ENCODE results near the gene FKBP11.
"Not testable (repeated sequence)": the region's sequence is repeated elsewhere in the genome, so short reads cannot be mapped to it uniquely, and the experiment has no call there.

FKBP11 gene

GRCh38 chr12:48882315-48882687 lies 43.0 kb downstream of the FKBP11 start:
- no peak overlapping the region for H3K27ac ChIP-seq (ENCODE audit: low read length)
- H3K4me3 ChIP-seq (ENCODE audit: low read length in 2 of 2), result peak overlapping the region in 1 of 2 donors; percentile 44
- peak overlapping the region in 1 of 2 donors; percentile 36 for H3K9ac ChIP-seq (ENCODE audit: low read length in 2 of 2)

GRCh38 chr12:48881686-48882314 lies 43.5 kb downstream of the FKBP11 start:
- Histone ChIP-seq H3K4me3 (ENCODE audit: low read length in 2 of 2) (peak overlapping the region in 1 of 2 donors; percentile 44), H3K27me3 (ENCODE audit: control insufficient read depth in 1 of 2, insufficient read depth in 2 of 2, low read length in 2 of 2) (peaks cover 19 to 23% of the 10 kb centered on the region in 2 donors), H3K9me3 (ENCODE audit: control insufficient read depth in 2 of 2, low read length in 2 of 2) (no peaks in the 10 kb centered on the region), H3K27ac (ENCODE audit: low read length) (no peak overlapping the region), H3K36me3 (ENCODE audit: control insufficient read depth in 2 of 2, insufficient read depth in 2 of 2, low read length in 2 of 2) (no peaks in the 10 kb centered on the region), H3K9ac (ENCODE audit: low read length in 2 of 2) (no peak overlapping the region), H3K4me1 (ENCODE audit: control insufficient read depth, insufficient read depth, low read length) (peaks cover 5% of the 10 kb centered on the region)

More at GRCh38 chr12:48882315-48882687, 43.0 kb downstream of the FKBP11 start:
- Histone ChIP-seq H3K4me1 (ENCODE audit: control insufficient read depth, insufficient read depth, low read length) (peaks cover 5% of the 10 kb centered on the region), H3K36me3 (ENCODE audit: control insufficient read depth in 2 of 2, insufficient read depth in 2 of 2, low read length in 2 of 2) (no peaks in the 10 kb centered on the region), H3K9me3 (ENCODE audit: control insufficient read depth in 2 of 2, low read length in 2 of 2) (no peaks in the 10 kb centered on the region), H3K27me3 (ENCODE audit: control insufficient read depth in 1 of 2, insufficient read depth in 2 of 2, low read length in 2 of 2) (peaks cover 19 to 23% of the 10 kb centered on the region in 2 donors)

- Histone ChIP-seq H3K9ac (ENCODE audit: low read length in 2 of 2) (no peak overlapping the region), H3K27ac (ENCODE audit: low read length) (no peak overlapping the region), H3K36me3 (ENCODE audit: control insufficient read depth in 2 of 2, insufficient read depth in 2 of 2, low read length in 2 of 2) (no peaks in the 10 kb centered on the region), H3K9me3 (ENCODE audit: control insufficient read depth in 2 of 2, low read length in 2 of 2) (no peaks in the 10 kb centered on the region), H3K4me3 (ENCODE audit: low read length in 2 of 2) (no peak overlapping the region), H3K27me3 (ENCODE audit: control insufficient read depth in 1 of 2, insufficient read depth in 2 of 2, low read length in 2 of 2) (peaks cover 19 to 20% of the 10 kb centered on the region in 2 donors), H3K4me1 (ENCODE audit: control insufficient read depth, insufficient read depth, low read length) (peaks cover 5% of the 10 kb centered on the region)
Observed at GRCh38 chr12:48880647-48881046, 44.6 kb downstream of the FKBP11 start.

- H3K4me1 ChIP-seq (ENCODE audit: control insufficient read depth, insufficient read depth, low read length), result peaks cover 5% of the 10 kb centered on the region
- no peaks in the 10 kb centered on the region for H3K36me3 ChIP-seq (ENCODE audit: control insufficient read depth in 2 of 2, insufficient read depth in 2 of 2, low read length in 2 of 2)
- no peak overlapping the region for H3K27ac ChIP-seq (ENCODE audit: low read length)
- no peak overlapping the region for H3K9ac ChIP-seq (ENCODE audit: low read length in 2 of 2)
- H3K27me3 ChIP-seq (ENCODE audit: control insufficient read depth in 1 of 2, insufficient read depth in 2 of 2, low read length in 2 of 2), result peaks cover 13 to 16% of the 10 kb centered on the region in 2 donors
- no peaks in the 10 kb centered on the region for H3K9me3 ChIP-seq (ENCODE audit: control insufficient read depth in 2 of 2, low read length in 2 of 2)
- no peak overlapping the region for H3K4me3 ChIP-seq (ENCODE audit: low read length in 2 of 2)
Observed at GRCh38 chr12:48878548-48878947, 46.7 kb downstream of the FKBP11 start.

DNA sequence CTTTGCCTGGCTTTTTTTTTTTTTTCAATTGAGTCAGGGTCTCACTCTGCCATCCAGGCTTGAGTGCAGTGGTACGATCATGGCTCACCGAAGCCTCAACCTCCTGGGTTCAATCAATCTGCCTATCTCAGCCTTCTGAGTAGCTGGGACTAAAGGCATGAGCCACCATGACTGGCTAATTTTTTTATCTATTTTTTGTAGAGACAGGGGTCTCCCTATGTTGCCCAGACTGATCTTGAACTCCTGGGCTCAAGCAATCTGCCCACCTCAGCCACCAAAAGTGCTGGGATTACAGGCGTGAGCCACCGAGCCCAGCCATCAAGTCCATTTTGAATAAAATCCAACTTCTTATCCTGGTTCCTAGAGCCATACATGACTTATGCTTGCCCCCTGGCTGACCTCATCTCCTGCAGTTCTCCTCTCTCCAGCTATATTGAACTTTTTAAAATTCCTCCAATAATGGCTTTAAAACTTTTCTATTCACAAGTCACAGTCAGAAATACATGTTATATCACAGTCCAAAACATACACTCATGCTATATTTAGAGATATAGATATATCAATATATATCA lies 49.3 kb downstream of the FKBP11 start:
- Histone ChIP-seq H3K36me3 (ENCODE audit: control insufficient read depth in 2 of 2, insufficient read depth in 2 of 2, low read length in 2 of 2) (no peaks in the 10 kb centered on the region), H3K27me3 (ENCODE audit: control insufficient read depth in 1 of 2, insufficient read depth in 2 of 2, low read length in 2 of 2) (peaks cover 0 to 4% of the 10 kb centered on the region in 2 donors), H3K4me1 (ENCODE audit: control insufficient read depth, insufficient read depth, low read length) (no peaks in the 10 kb centered on the region), H3K4me3 (ENCODE audit: low read length in 2 of 2) (no peak overlapping the region), H3K27ac (ENCODE audit: low read length) (no peak overlapping the region), H3K9me3 (ENCODE audit: control insufficient read depth in 2 of 2, low read length in 2 of 2) (no peaks in the 10 kb centered on the region), H3K9ac (ENCODE audit: low read length in 2 of 2) (no peak overlapping the region)

DNA sequence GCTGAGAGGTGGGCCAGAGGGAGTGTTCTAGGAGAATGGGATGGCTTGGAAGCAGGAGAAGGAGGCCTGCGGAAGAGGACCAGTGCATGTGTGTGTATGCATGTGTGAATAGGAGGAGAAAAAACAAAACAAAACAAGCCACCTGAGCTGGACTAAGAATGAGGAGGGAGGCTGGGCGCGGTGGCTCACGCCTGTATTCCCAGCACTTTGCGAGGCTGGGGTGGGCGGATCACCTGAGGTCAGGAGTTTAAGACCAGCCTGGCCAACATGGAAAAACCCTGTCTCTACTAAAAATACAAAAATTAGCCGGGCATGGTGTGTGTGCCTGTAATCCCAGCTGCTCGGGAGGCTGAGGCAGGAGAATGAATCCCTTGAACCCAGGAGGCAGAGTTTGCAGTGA lies 51.8 kb downstream of the FKBP11 start:
- H3K4me3 ChIP-seq (ENCODE audit: low read length in 2 of 2); H3K27ac ChIP-seq (ENCODE audit: low read length); H3K9ac ChIP-seq (ENCODE audit: low read length in 2 of 2); H3K4me1 ChIP-seq (ENCODE audit: control insufficient read depth, insufficient read depth, low read length); H3K9me3 ChIP-seq (ENCODE audit: control insufficient read depth in 2 of 2, low read length in 2 of 2); H3K36me3 ChIP-seq (ENCODE audit: control insufficient read depth in 2 of 2, insufficient read depth in 2 of 2, low read length in 2 of 2); H3K27me3 ChIP-seq (ENCODE audit: control insufficient read depth in 1 of 2, insufficient read depth in 2 of 2, low read length in 2 of 2): not testable (repeated sequence)

DNA sequence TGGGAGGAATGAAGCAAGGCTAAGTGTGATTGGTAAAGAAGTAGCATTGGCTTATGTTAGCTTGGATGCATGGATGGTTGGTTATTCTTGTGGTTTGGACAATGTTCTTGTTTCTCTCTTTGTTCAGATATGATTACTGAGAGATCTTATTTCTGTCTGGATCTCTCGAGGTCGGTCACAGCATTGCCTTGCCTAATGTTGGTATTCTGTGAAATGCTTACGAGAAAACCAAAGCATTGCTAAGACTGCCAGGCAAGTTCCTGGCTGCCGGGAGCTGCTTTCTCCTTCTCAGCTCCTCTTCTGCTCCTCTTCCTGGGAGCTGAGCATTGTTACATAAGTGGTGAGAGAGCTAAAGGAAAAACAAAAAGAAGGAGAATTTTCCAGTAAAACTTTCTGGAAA lies 52.2 kb downstream of the FKBP11 start:
- no peaks in the 10 kb centered on the region for H3K27me3 ChIP-seq (ENCODE audit: control insufficient read depth in 1 of 2, insufficient read depth in 2 of 2, low read length in 2 of 2)
- H3K9me3 ChIP-seq (ENCODE audit: control insufficient read depth in 2 of 2, low read length in 2 of 2), result no peaks in the 10 kb centered on the region
- H3K4me1 ChIP-seq (ENCODE audit: control insufficient read depth, insufficient read depth, low read length), result no peaks in the 10 kb centered on the region
- H3K27ac ChIP-seq (ENCODE audit: low read length), result no peak overlapping the region
- H3K9ac ChIP-seq (ENCODE audit: low read length in 2 of 2), result no peak overlapping the region
- H3K36me3 ChIP-seq (ENCODE audit: control insufficient read depth in 2 of 2, insufficient read depth in 2 of 2, low read length in 2 of 2), result no peaks in the 10 kb centered on the region
- no peak overlapping the region for H3K4me3 ChIP-seq (ENCODE audit: low read length in 2 of 2)

Data from stomach smooth muscle (tissue), 2 donors.